ENCODE measurements around the gene MMADHC.

DNA sequence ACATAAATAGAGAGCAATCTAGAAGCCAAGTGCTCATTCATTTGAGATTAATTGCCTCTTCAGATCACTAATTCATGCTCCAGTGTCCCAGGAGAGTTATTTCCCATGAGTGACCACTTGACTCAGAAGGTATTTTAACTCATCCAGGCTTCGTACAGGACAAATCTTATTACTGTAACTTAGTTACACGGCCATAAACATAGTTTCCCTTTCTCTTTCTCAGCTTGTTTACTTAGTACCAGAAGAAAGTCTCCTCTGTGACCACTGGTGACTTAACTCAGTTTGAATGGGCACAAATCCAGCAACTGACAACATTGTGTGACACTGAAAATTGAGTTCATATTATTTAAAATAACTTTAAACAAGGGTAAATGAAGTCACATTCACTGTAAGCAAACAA, 25.3 kb downstream of the MMADHC start:
- TF ChIP-seq TBP (optimal IDR thresholded peaks at IDR 0.05; ENCODE audit: low read depth, low read length) (no peak), TAF7 (tag; IDR thresholded peaks at IDR 0.05) (no peak), ZNF143 (CRISPR knock-in tag; IDR thresholded peaks at IDR 0.05) (no peak), ELF1 (tag; IDR thresholded peaks at IDR 0.05) (no peak), SMARCA5 (IDR thresholded peaks at IDR 0.05) (no peak), POLR2A (conservative IDR thresholded peaks at IDR 0.05) (no peak), HDAC1 (IDR thresholded peaks at IDR 0.05) (no peak), NFRKB (IDR thresholded peaks at IDR 0.05; ENCODE audit: low read depth) (no peak), PHF8 (IDR thresholded peaks at IDR 0.05; ENCODE audit: borderline replicate concordance, low read length) (no peak), FOXM1 (IDR thresholded peaks at IDR 0.05; ENCODE audit: low read depth) (no peak), FOXM1 (CRISPR knock-in tag; IDR thresholded peaks at IDR 0.05; ENCODE audit: low read depth) (no peak), JUN (IDR thresholded peaks at IDR 0.05; ENCODE audit: borderline replicate concordance, low read depth, low read length) (no peak), JUN (CRISPR knock-in tag; IDR thresholded peaks at IDR 0.05; ENCODE audit: borderline replicate concordance) (no peak), BHLHE40 (IDR thresholded peaks at IDR 0.05; ENCODE audit: low read length) (no peak), NR2C2 (CRISPR knock-in tag; IDR thresholded peaks at IDR 0.05) (no peak), NR2C2 (tag; IDR thresholded peaks at IDR 0.05) (no peak)
- TF ChIP-seq, protein P1, sequence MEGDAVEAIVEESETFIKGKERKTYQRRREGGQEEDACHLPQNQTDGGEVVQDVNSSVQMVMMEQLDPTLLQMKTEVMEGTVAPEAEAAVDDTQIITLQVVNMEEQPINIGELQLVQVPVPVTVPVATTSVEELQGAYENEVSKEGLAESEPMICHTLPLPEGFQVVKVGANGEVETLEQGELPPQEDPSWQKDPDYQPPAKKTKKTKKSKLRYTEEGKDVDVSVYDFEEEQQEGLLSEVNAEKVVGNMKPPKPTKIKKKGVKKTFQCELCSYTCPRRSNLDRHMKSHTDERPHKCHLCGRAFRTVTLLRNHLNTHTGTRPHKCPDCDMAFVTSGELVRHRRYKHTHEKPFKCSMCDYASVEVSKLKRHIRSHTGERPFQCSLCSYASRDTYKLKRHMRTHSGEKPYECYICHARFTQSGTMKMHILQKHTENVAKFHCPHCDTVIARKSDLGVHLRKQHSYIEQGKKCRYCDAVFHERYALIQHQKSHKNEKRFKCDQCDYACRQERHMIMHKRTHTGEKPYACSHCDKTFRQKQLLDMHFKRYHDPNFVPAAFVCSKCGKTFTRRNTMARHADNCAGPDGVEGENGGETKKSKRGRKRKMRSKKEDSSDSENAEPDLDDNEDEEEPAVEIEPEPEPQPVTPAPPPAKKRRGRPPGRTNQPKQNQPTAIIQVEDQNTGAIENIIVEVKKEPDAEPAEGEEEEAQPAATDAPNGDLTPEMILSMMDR (IDR thresholded peaks at IDR 0.05 in 2 of 3, conservative IDR thresholded peaks at IDR 0.05 in 1 of 3; ENCODE audit: insufficient read depth in 2 of 3, low read depth in 1 of 3, low read length in 3 of 3): no peak

Measured in K562 (cell line).